GM20431 (cell line): ENCODE results near the gene PRDM16.

Experiments
- in situ Hi-C: fragments of 300-500 bp; cut with MseI, MboI; formaldehyde crosslinking; loops from one replicate; pipeline ENCODE4 v1.15.0; 2020; ENCODE audit warnings: low sequenced_read_pairs; ENCODE audit not compliant: unreplicated experiment

The PRDM16 gene

GRCh38 chr1:3367376-3367775, 298.4 kb downstream of the PRDM16 start:
- in situ Hi-C loops, result no loop called here

DNA sequence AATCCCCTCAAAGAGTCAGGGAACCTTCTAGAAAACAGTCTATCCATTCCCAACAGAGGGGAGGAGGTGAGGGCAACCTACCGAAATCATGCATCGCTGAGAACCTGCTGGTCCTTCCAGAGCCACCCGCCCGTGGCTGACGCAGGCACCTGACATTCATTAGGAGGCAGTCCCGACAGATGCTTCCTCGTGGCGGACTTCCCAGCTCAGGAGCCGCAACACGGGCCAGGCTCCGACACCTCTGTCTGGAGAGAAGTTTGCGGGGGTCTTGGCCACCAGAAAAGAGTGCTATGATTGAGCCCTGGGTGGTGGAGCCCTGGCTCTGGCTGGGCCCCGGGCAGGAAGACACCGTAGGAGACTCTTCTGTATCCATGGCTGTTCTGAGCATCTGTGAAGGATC, 299.1 kb downstream of the PRDM16 start:
- in situ Hi-C loops, result no loop called here

DNA sequence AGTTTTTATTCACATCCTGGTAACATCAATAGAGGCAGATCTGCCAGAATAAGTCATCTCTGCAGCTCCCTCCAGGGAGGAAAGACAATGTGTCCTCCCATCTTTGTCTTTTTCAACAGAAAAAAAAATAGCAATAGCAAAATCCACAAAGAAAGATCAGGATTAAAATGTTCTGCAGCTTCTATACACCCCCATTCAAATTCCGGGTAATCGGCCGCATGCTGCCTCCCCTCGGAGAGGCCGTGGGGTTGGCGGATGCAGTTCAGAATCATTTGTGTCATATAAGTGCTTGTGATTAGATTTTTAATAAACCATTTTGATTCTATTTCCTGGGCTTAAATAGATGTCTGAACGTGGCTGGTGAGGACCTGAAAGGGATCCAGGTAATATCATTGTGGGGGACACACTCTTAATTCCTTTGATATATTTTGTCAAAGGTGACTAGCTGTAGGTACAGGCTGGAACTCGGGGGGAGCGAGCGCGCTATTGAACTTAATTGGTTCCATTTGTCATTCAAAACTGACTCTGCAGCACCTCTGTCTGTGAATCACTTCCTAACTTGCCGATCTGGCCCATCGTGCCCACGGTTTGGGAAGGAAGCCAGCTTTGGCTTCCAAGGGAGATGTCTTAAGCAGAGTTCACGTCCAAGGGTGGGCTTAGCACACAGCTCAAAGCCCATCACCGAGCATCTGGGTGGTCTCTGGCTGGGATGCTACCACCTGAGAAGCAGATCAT, 299.9 kb downstream of the PRDM16 start:
- in situ Hi-C loops, result no loop called here

DNA sequence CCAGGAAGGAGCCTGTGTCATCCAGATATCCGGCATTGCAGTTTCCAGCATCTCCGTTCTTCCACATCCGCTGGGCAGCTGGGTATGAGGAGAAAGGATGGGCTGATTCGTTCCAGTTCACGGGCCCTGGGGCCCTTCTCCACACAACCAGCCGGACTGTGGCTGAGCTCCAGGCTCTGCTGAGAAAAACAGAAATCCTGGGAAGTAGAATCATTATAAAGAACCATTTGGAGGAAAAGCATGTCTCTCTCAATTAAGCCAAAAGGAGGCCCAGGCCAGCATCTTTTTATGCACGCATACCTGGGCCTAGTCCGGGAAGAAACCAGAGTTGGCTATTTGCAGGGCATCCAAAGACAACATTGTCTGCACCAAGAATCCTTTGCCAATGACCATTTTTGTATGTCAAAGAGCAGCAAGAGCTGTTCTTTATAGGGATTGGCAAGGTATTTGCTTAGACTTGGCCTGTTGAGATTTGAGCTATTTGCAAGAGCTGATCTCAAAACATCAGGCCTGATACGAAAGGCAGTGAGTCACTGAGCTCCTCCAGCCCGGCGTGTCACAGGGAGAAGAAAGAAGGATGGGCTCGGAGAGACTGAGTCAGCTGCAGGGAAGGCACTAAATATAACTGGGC, 300.6 kb downstream of the PRDM16 start:
- in situ Hi-C loops, result no loop called here

GRCh38 chr1:3370856-3371703, 302.1 kb downstream of the PRDM16 start:
- in situ Hi-C loops, result no loop called here

GRCh38 chr1:3372317-3372716, 303.3 kb downstream of the PRDM16 start:
- in situ Hi-C loops, result no loop called here

DNA sequence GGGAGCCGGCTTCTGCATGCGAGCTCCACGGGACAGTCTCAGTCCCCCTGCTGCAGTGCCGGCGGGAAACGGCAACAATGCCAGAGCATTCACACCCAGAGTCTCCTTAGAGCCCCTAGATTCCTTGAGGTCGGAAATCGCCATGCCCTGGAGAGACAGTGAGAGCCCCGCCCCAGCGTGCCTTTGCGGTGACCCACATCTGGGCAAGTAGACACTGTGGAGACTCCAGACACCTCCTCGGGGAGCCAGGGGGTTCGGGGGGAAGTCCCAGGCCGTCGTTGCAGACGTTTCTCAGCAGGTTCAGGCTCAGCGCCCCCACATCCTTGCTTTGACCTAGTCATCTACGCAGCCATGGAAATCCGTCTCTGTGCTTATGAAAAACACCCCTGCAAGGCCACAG, 304.2 kb downstream of the PRDM16 start:
- in situ Hi-C loops, result no loop called here

- in situ Hi-C loops, result no loop called here
These were observed 304.9 kb downstream of the PRDM16 start for GRCh38 chr1:3373700-3374405.

GRCh38 chr1:3375245-3375644, 306.2 kb downstream of the PRDM16 start:
- in situ Hi-C loops, result no loop called here

DNA sequence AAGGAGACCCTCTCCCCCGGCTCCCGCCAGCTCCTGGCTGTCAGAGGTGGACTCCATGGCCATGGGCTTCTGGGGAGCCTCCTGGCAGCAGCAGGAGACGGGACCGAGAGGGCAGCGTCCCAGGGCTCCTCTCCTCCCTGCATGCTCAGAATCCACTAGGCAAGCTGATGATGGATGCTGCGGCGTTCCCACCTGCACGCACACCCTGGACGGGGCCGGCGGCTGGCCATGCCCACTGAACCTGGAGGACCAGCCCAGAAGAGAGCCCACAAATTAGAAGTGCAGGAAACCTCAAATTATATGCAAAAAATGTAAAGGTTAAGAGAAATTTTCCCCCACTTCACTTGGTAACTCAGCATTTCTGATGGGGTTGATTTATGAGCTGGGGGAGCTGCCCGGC, 308.2 kb downstream of the PRDM16 start:
- in situ Hi-C loops, result no loop called here

DNA sequence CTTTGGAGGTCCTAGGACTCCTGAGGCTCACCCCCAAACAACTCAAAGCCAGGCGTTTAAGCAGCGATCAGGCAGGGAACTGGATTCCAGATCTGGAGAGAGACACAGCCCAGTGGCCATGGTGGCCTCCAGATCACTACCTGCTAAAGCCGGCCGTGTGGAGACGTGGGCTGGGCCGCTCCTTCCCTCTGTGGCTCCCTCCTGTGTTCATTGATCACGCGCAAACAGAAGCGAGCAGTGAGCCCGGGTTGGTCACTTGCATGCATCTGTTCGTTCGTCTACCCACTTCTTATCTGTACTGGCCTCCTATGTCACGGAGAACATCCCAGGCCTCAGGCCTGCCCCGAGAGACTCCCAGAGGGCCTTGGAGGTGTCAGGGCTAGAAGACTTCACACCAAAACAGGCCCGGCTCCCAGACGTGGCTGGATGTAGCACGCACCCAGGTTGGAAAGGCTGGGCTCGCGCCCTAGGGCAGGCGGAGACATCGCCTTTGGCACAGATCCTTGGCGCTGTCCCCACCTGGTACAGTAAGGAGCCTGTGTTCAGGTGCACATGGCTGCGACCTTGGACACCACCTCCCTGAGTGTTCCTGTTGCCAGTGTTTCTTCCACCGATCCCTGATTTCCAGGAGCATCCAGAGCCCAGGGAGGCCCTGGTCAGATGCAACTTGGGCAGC, 308.7 kb downstream of the PRDM16 start:
- in situ Hi-C loops, result no loop called here

DNA sequence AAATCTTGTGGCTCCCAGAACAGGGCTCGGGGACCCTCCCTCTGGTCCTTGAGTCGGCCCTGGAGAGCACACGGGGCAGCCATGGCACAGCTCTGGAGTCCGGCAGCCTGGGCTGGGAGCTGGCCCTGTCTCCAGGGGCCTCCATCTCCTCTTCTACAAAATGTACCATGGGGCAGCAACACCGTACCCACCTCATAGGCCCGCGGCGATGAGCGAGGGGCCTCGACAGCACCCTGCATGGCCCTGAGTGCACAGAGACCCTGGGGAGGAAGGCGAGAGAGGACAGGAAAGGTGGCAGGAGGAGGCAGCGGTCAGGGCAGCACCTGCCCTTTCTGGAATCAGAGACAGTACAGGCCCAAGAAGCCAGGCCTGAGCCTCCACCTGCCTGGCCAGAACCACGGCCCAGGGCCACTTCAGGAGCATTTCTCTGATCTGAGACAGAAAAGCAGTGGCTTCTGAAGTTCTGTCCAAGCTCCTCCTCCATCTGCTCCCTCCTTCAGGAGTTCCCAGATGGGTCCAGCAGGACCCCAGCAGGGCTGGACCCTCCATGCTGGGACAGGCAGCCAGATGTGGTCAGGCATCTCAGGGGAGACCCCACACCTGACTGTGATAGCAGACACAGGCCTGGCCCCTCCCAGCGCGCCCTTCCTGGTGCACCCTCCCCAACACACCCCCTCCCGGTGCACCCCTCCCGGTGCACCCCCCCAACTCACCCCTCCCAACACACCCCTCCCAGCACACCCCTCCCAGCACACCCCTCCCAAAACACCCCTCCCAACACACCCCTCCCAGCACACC, 309.6 kb downstream of the PRDM16 start:
- in situ Hi-C loops, result no loop called here

GRCh38 chr1:3379934-3380333, 310.9 kb downstream of the PRDM16 start:
- in situ Hi-C loops, result no loop called here

GRCh38 chr1:3380469-3380868, 311.5 kb downstream of the PRDM16 start:
- in situ Hi-C loops, result no loop called here

DNA sequence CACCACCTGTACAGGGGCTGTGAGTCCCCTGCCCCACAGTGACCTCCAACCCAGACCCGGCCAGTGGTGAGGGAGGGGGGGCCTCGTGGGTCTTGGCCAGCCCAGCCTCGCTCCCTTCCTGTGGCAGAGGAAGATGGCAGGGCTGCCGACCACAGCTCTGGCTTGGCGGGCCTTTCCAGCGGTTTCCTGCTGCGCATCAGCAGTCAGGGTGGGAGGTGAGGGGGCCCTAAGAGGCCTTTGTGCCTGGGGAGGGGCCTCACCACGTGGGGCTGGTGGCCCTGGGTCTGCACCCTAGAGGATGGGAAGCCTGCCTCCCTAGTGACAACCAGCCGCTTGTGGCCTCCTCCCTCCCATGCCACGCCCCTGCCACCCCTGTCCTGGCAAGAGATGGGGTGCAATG, 312.9 kb downstream of the PRDM16 start:
- in situ Hi-C loops, result no loop called here

DNA sequence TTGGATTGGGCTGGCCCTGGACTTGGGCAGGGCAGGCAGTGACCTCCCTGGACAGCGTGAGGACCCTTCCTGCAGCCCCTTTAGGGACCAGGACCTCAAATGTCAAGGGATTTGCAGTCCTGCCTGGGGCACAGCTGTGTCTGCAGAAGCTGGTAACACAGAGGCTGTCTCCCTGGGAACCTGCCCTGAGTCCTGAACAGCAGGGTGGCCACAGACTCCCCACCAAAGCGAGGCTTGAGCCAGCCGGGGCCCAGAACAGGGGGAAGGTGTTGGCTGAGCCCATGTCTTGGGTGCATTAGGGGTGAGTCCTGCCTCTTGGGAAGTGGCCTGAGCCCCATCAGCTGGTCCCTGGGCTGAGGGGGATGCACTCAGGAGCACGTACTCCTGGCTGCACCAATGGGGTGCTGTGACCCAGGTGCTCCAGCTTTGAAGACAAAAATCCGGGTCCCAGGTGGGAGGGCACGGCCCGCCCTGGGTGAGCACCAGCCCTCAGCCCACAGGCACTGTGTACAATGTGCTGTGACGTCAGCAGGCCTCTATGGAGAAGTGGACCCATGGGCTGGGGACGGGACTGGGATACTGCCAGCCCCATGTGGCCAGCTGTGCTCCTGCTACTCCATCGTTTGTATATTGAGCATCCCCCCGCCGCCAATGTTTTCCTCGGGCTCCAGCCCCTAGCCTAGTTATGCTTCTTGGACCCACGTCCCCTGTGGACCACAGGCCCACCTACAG, 313.5 kb downstream of the PRDM16 start:
- in situ Hi-C loops, result no loop called here

DNA sequence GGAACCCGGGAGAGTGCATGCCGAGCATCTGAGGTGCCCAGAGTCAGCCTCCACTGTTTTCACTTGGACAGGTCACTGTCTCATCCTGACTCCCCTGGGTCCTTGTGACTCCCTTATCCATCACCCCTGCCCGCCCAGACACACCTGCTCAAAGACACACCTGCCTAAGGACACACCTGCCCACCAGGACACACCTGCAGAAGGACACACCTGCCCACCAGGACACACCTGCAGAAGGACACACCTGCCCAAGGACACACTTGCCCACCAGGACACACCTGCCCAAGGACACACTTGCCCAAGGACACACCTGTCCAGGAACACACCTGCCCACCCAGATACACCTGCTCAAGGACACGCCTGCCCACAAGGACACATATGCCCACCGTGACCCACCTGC, 314.7 kb downstream of the PRDM16 start:
- in situ Hi-C loops, result no loop called here

DNA sequence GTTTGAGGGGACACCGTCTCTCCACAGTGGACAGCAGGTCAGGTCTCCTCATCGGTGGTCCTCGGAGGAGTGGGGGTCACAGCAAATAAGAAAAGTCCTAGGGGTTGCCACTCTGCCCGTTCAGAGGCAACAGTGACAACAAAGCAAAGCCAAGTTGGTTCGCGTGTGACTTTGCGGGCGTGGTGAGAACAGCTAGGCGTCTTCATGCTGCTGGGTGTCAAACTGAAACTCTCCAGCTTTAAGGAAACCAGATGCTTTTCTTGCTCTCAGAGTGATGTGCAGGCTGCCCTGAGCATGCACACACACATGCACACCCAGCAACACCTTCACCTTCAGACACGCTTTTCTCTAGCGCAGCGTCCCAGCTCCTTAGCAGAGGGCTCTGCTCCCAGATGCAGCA, 315.4 kb downstream of the PRDM16 start:
- in situ Hi-C loops, result no loop called here
